Activated CD8-positive, alpha-beta memory T cell treated with anti-CD3 and anti-CD28 coated beads, Interleukin-2, amount 50 U/mL, for 4 hours (primary cell): Measurements from ENCODE around the gene OR52N4.
"Not testable (repeated sequence)": the region's sequence is repeated elsewhere in the genome, so short reads cannot be mapped to it uniquely, and the experiment has no call there.

Source experiments
- DNase-seq: peaks from one replicate; pipeline ENCODE4 v3.0.0-alpha.2; 2020

OR52N4 gene

DNA sequence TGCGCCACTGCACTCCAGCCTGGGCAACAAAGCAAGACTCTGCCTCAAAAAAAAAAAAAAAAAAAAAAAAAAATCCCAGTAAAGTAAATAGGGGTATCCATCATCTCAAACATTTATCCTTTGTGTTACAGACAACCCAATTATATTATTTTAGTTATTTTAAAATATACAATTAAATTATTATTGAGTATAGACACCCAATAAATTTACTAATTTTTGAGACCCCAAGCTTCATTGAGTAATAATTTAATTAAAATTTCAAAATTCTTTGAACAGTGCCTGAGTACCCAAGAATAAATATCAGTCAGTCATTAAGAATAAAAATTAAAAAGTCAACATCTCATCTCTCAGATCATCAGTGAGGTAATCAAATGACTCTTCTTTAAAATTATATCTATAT lies at the start of gene OR52N4:
TSS of gene OR52N4 (plus strand) at position 301 of the 400 bp plus-strand sequence. CDS start 498 bp downstream, outside the sequence.
- DNase-seq: no peak

DNA sequence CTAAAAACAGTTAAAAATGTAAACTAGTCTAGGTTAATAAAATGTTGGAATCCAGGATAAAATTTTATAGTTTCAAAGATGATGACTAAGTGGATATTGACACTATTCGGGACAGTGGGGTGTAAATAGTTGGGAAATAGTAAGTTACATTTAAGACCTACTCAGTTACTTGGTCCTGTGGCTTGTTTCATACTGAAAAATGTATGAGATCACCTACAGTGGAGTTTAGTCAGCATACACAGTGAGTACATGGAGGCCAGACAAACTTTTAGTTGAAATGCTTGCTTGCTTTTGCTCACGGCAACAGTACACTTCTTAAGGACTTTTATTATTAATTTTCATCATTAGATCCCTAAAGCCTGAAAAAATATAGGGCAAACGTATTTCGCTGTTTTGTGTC lies 48.4 kb upstream of the OR52N4 start:
- no peak for DNase-seq

DNA sequence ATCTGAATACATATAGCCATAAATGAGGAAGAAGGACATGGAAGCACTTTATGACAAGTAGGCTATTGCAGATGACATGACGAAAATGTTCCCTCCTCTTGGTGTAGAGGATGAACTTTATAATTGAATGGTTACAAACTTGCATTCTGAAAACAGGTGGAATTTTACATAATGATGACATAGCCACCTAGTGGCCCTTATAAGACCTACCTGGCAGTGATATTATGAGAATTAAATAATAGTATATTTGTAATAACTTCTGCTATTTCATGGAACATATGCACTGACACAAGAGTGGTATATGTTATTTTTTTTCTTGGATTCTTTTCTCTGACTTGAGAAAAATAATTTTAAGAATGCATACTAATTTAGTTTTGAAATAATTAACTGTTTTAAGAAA lies 41.5 kb upstream of the OR52N4 start:
- no peak for DNase-seq

DNA sequence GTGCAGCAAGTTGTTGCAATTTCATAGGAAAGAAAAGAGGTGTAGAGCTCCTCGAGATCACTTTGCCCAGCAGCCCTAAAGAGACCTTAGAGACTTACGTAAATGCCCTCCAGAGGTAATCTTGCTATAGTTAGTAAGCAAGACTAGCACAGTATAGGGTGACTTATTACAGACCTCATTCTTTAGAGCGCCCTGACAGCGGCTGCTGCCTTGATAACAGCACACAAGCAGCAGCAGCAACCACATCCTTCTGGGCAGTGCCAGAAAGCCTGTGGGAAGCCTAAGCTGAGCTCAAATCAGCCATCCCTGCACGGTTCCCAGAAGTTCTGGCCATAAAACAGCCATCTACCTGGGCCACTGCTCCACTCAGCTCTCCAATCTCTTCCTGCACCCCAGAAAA lies 40.3 kb upstream of the OR52N4 start:
- no peak for DNase-seq

DNA sequence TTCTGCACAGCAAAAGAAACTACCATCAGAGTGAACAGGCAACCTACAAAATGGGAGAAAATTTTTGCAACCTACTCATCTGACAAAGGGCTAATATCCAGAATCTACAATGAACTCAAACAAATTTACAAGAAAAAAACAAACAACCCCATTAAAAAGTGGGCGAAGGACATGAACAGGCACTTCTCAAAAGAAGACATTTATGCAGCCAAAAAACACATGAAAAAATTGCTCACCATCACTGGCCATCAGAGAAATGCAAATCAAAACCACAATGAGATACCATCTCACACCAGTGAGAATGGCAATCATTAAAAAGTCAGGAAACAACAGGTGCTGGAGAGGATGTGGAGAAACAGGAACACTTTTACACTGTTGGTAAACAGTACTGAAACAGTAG lies 37.5 kb upstream of the OR52N4 start:
- not testable (repeated sequence) for DNase-seq

DNA sequence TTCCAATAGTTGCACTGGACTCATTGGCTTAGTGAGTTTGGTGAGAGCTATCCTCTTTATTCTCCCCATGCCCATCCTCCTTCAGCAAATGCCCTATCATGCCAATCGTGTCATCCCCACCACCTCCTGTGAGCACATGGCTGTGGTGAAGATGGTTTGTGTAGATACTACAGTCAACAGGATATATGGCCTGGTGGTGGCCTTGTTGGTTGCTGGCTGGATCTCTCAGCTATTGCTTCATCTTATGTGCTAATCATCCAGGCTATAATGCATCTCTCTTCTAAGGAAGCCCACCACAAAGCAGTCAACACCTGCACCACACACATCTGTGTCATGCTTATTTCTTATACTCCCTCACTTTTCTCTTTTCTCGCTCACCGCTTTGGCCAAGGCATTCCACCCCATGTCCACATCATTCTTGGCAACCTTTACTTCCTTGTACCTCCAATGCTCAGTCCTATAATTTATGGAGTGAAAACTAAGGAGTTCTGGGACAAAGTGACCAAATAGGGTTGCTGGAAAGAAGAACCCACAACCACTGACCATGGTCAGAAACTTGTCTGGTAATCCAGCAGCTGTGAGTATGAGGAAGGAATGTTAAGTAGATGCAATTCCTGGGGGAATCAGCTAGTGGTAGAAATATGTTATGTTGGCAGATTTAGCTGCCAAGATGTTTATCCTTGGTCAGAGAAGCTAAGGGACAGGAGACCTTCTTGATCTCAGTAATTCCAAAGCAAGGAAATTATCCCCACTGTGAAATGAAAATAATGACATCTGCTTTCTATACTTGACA lies 34.1 kb upstream of the OR52N4 start:
- DNase-seq: no peak

DNA sequence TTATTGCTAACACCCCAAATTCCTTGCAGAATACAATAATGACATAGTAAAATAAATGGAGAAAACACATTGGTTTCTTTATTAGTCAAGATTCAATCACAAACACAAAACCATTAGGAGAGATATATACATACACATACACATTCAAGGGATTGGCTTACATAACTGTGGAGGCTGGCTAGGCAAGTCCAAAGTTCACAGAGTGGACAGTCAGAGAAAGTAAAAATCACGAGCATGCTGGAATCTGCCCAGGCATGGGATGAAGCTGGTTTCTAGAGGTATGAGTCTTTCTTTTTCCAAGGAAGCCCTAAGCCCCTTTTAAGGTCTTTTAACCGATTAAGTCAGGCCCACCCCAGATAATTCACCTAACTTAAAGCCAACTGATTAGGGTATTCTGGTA lies 31.4 kb upstream of the OR52N4 start:
- no peak for DNase-seq

DNA sequence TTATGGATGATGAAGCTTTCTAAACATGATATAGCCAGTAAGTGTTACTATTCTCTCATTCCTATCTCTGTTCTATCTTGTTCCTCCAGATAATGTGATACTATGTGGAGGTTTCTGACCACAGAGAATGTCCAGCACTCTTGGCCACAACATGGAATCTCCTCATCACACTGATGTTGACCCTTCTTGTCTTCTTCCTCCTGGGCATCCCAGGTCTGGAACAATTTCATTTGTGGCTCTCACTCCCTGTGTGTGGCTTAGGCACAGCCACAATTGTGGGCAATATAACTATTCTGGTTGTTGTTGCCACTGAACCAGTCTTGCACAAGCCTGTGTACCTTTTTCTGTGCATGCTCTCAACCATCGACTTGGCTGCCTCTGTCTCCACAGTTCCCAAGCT lies 27.7 kb upstream of the OR52N4 start:
- DNase-seq: no peak

DNA sequence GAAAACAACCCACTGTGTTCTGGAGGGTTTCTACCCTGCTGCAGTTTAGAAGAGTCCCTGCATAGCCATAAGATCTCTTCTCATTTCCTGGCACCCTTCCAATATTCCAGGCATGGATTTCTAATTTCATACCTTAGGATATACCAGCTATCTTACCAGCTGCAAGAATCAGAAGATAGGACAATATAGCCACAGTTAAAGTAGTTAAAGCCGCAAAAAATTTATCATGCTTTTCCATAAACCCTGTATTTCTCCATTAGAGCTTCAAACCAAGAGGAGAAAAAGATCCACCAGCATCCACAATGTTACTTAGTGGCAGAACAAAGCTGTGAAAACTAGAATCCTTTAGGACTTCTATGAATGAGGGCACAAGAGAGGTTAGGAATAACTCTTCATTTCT lies 26.4 kb upstream of the OR52N4 start:
- no peak for DNase-seq

DNA sequence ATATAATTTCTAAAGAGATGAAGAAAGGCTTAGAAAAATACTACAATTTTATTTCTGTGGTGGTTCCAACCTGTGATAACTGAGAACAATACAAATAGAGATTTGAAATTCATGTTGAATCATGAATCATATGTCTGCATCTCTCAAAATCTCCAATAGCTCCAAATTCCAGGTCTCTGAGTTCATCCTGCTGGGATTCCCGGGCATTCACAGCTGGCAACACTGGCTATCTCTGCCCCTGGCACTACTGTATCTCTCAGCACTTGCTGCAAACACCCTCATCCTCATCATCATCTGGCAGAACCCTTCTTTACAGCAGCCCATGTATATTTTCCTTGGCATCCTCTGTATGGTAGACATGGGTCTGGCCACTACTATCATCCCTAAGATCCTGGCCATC lies 17.6 kb upstream of the OR52N4 start, which contains the start of gene OR56B1:
TSS of gene OR56B1 (plus strand) at position 53 of the 400 bp plus-strand sequence. CDS start at position 122, 69 bp downstream.
- DNase-seq: no peak

DNA sequence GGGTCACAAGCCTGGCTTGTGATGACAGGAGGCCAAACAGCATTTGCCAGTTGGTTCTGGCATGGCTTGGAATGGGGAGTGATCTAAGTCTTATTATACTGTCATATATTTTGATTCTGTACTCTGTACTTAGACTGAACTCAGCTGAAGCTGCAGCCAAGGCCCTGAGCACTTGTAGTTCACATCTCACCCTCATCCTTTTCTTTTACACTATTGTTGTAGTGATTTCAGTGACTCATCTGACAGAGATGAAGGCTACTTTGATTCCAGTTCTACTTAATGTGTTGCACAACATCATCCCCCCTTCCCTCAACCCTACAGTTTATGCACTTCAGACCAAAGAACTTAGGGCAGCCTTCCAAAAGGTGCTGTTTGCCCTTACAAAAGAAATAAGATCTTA lies 17.0 kb upstream of the OR52N4 start:
- no peak for DNase-seq

DNA sequence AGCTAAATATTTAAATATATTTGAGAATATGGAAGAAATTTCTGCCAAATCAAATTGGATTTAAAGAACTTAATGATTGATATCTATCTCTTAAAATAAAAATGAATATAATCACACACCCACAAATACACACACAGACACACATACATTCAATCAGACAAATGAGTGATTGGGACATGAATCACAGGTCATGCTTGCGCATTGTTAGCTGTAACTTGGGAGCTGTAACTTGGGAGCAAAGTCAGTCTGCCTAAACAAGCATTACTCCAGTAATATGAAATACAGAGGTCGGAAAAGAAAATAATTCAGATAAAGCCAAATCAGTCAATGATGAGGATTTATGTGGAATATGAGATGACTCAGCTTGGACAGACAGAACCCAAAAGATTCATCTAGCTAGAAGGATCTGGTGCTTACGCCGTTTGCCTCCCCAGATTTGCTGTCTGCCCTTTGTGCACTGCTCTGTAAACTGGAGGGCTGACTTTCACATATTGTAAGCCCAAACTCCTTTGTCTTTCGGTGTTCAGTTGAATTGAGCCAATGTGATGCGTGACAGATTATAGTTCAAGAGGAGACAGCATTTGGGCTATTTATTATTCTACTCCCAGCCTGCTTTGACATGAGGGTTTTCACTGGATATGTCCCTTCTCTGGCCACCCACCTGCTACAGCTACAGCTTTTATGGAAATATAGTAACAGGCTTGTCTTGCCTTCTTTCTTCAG lies 16.2 kb upstream of the OR52N4 start:
- no peak for DNase-seq

DNA sequence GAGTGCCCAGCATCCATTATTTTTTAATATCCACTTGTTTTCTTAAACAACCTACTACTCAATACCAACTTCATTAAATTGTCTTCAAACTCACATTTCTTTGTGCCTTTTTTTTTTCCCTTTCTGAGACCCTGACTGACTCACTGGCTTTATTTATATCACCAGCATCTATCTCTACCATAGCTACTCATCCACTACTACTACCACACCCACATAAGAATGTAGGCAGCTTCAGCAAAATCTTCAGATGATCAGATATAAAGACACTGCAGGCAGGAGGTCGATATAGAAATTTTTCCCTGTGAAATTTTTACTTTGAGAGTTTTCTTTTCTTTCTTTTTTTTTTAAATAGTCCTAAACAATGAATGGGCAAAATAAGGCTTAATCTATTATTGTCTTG lies 15.6 kb upstream of the OR52N4 start:
- no peak for DNase-seq

DNA sequence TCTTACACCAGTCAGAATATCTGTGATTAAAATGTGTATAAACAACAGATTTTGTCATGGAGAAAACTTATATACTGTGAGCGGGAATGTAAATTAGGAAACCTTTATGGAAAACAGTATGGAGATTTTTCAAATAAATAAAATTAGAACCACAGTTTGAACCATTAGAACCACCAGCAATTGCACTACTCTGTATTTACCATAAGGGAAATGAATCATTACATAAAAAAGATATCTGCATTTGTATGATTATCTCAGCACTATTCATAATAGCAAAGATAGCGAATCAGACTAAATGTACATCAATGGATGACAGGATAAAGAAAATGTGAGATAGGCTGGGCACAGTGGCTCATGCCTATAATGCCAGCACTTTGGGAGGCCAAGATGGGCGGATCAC lies 7.4 kb upstream of the OR52N4 start:
- no peak for DNase-seq

DNA sequence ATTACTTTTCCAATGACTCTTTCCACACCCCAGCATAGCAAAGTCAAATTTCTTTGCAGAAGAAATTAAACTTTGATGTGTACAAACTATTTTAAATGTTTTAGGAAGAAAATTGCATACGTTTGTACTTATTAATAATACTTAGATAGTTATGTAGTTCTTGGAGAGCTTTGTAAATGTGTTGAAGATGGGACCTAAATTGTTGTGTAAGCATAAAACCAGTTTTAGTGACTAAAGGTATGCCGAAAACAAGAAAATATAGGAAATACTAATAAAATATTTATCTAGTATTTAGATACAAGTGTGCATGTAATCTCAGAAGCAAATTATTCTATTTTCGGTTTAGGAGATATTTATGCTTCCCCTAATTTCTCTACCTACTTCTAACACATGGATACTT lies 4.2 kb upstream of the OR52N4 start:
- DNase-seq: no peak

DNA sequence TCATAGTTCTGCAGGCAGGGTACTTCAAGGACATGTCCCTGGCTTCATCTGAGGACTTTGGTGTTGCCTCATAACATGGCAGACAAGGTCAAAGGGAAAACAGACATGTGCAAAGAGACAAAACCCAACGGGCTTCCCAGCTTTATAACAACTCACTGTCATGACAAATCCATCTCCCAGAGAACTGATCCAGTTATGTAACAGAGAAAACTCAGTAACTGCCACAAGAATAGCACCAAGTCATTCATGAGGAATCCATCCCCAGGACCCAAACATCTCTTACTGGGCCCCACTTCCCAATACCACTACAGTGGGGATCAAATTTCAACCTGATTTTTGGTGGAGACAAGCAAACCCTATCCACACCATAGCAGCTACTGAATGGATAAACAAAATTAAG lies 13.0 kb downstream of the OR52N4 start:
- no peak for DNase-seq

DNA sequence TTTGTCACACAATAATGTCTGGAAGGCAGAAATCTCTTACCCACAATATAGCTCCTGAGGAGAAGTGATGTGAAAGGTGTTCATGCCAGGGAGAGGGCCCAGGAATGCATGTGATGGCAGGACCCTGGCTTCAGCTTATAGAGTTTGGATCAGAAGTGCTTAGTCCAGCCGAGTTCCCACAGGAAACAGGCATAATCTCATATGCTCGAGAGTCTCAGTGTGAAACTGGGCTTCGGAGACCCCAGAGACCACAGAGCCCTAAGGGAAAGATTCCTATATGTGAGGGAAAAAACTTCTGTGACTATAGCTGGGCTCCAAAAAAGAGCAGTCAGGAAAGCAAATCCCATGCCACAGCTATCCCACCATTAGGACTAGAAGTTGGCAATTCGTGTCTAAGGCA lies 29.2 kb downstream of the OR52N4 start, which contains the start of gene OR52N5:
TSS of gene OR52N5 (minus strand) at position 101 of the 400 bp plus-strand sequence. CDS start 4,721 bp downstream, outside the sequence.
- DNase-seq: no peak

DNA sequence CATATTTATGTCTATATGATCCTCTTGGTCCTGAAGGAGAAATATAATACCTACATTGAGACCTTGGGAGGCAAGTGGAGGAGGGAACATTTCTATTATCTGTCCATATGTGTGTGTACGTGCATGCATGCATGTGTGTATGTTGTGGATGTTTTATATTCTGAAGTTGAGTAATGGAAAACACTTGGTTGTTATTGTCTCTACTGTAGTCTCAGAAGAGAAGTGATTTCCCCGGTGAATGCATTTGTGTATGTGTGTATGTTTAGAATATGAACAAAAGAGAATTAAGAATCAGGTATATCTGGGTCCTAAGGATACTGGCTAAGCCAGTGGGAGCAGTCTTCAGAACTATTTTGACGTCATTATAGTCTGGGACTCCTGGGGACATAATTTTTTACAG lies 37.1 kb downstream of the OR52N4 start, which contains the start of gene OR52N1:
TSS of gene OR52N1 (minus strand) at position 101 of the 400 bp plus-strand sequence. CDS start 2,449 bp downstream, outside the sequence.
- DNase-seq: no peak

DNA sequence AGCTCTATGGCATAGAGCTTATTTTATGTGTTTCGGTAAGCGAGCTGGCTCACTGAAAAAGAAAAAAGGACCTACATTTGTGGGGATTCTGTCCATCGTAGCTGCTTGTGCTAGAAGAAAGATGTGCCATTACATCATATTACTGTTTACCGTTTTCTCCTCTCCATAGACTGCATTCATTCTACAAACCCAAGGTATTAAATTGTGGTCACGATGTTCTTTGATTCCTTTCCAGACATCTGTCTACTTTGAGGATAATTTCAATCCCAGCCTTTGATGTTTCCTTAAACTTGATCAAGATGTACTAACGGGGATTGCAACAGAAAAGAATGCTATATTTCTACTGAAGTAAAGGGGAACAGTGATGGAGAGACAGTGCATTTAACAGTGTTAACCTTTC lies 42.5 kb downstream of the OR52N4 start:
- no peak for DNase-seq

DNA sequence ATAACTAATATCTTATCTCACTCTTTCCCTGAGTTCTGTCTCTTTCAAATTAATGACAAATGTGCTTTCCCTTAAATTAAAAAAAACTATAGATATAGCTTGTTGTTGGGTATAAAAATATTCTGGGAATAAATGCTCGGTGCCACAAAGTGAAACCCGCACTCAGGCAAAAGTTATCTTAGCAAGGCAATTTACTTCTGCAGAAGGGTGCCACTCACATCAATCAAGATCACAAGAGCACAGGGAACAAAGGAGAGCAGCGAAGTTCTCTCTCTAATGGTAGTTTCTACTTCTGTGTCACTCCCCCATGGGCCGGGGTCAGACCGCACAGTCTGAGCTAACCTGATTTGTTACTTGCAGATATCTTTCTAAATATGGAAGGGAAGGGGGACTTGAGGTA lies 49.9 kb downstream of the OR52N4 start:
- DNase-seq: no peak
